ENCODE measurements around the gene TBC1D3I.
"Not testable (repeated sequence)": the region's sequence is repeated elsewhere in the genome, so short reads cannot be mapped to it uniquely, and the experiment has no call there.

Gene TBC1D3I

DNA sequence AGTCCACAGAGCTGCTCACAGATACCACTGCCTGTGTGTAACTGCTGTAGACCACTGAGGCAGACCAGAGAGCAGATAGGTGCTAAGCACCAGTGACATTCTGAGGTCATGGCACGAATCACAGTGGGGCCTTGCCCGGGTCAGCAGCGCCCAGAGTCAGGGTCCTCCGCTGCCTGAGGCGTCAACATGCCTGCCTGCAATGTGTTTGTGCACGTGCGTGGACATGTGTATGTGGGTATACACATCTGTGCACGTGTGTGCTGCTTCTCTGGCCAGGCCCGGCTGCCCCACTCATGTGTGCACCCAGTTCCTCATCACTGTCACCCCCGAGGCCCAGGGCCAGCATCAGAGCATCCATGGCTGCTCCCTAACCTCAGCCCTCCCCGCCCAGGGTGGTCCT lies at the start of gene TBC1D3I:
TBC1D3I (minus strand) TSS at position 101 of the 400 bp plus-strand sequence. CDS start 1,585 bp downstream, outside the sequence.
- not testable (repeated sequence) for H3K36me3 ChIP-seq (ENCODE audit: control insufficient read depth in 2 of 2, insufficient read depth in 2 of 2, low read length in 2 of 2); H3K27me3 ChIP-seq (ENCODE audit: control insufficient read depth in 2 of 2, insufficient read depth in 2 of 2, low read length in 2 of 2); H3K27ac ChIP-seq (ENCODE audit: low read depth in 2 of 2, low read length in 2 of 2); H3K9ac ChIP-seq (ENCODE audit: low read depth in 1 of 2, low read length in 2 of 2); H3K4me1 ChIP-seq (ENCODE audit: control insufficient read depth in 2 of 2, insufficient read depth in 2 of 2, low read length in 2 of 2); H3K9me3 ChIP-seq (ENCODE audit: control insufficient read depth in 2 of 2, low read length in 2 of 2); H3K4me3 ChIP-seq (ENCODE audit: low read length in 2 of 2)

DNA sequence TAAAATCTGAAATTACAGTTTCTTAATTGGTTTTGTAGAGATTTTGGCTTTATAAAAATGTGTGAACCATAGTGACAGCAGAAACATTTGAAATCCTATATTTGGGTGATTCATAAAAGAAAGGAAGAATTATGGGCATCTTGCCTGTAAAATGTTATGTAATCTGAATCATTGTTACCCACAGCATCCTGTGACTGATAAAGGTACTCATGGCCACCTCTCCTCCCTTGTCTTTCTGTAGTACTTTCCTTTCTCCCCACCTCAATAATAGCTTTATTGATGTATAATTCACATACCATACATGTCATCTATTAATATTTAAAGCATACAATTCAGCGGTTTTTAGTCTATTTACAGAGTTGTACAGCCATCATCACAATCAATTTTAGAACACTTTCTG lies 30.8 kb upstream of the TBC1D3I start:
- H3K9ac ChIP-seq (ENCODE audit: low read depth in 1 of 2, low read length in 2 of 2); H3K4me3 ChIP-seq (ENCODE audit: low read length in 2 of 2); H3K9me3 ChIP-seq (ENCODE audit: control insufficient read depth in 2 of 2, low read length in 2 of 2); H3K4me1 ChIP-seq (ENCODE audit: control insufficient read depth in 2 of 2, insufficient read depth in 2 of 2, low read length in 2 of 2); H3K36me3 ChIP-seq (ENCODE audit: control insufficient read depth in 2 of 2, insufficient read depth in 2 of 2, low read length in 2 of 2); H3K27me3 ChIP-seq (ENCODE audit: control insufficient read depth in 2 of 2, insufficient read depth in 2 of 2, low read length in 2 of 2); H3K27ac ChIP-seq (ENCODE audit: low read depth in 2 of 2, low read length in 2 of 2): not testable (repeated sequence)

DNA sequence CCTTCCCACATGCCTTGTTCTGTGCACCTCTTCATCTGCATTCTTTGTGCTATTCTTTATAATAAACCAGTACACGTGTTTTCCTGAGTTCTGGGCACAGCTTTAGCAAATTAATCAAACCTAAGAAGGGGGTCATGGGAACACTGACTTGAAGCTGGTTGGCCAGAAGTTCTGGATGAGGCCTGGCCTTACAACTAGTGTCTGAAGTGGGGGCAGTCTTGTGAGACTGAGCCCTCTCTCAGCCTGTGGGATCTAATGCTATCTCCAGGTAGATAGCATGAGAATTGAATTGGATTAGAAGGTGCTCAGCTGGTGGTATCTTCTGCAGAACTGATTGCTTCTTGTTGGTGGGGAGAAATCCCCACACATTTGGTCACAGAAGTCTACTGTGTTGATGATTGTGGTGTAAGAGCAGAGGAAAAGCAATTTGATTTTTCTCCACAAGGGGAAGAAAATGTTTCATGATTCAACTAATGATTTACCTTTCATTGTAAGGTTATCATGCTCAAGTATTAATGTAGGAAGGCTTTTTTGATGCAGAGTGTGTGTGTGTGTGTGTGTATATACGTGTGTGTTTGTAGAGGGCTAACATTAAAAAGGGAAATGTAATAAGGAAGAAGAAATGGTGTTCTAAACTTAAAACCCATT lies 25.7 kb upstream of the TBC1D3I start:
- H3K36me3 ChIP-seq (ENCODE audit: control insufficient read depth in 2 of 2, insufficient read depth in 2 of 2, low read length in 2 of 2); H3K27me3 ChIP-seq (ENCODE audit: control insufficient read depth in 2 of 2, insufficient read depth in 2 of 2, low read length in 2 of 2); H3K27ac ChIP-seq (ENCODE audit: low read depth in 2 of 2, low read length in 2 of 2); H3K9me3 ChIP-seq (ENCODE audit: control insufficient read depth in 2 of 2, low read length in 2 of 2); H3K4me3 ChIP-seq (ENCODE audit: low read length in 2 of 2); H3K9ac ChIP-seq (ENCODE audit: low read depth in 1 of 2, low read length in 2 of 2); H3K4me1 ChIP-seq (ENCODE audit: control insufficient read depth in 2 of 2, insufficient read depth in 2 of 2, low read length in 2 of 2): not testable (repeated sequence)

DNA sequence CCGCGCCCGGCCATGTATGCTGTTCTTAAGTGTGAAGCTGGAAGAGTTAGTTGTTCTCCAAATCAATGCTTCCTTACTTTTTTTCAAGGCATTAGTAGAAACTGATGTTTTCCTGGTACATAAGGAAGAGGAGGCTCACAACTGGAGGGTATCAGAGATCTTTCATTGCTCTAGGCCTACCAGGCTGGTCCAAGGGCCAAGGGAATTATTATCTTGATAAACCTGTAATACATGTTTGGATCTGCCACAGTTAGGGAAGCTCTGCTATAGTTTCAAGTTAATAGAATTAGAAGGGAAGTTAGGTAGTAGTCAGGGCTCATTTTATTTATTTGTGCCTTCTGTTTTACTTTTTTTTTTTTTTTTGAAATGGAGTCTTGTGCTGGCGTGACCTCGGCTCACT lies 19.8 kb upstream of the TBC1D3I start:
- H3K27ac ChIP-seq (ENCODE audit: low read depth in 2 of 2, low read length in 2 of 2); H3K9me3 ChIP-seq (ENCODE audit: control insufficient read depth in 2 of 2, low read length in 2 of 2); H3K36me3 ChIP-seq (ENCODE audit: control insufficient read depth in 2 of 2, insufficient read depth in 2 of 2, low read length in 2 of 2); H3K27me3 ChIP-seq (ENCODE audit: control insufficient read depth in 2 of 2, insufficient read depth in 2 of 2, low read length in 2 of 2); H3K4me3 ChIP-seq (ENCODE audit: low read length in 2 of 2); H3K4me1 ChIP-seq (ENCODE audit: control insufficient read depth in 2 of 2, insufficient read depth in 2 of 2, low read length in 2 of 2); H3K9ac ChIP-seq (ENCODE audit: low read depth in 1 of 2, low read length in 2 of 2): not testable (repeated sequence)

DNA sequence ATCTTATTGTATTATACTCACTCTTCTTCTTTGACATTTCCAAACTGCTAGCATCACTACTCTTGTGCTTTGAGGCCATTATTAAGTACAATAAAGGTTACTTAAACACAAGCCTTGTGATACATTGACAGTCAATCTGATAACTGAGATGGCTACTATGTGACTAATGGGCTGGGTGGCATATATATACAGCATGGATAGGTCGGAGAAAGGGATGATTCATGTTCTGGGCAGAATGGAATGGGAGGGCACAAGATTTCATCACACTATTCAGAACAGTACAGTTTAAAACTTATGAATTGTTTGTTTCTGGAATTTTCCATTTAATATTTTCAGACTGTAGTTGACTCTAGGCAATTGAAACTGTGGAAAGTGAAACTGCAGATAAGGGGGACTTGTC lies 18.9 kb upstream of the TBC1D3I start:
- not testable (repeated sequence) for H3K4me3 ChIP-seq (ENCODE audit: low read length in 2 of 2); H3K9ac ChIP-seq (ENCODE audit: low read depth in 1 of 2, low read length in 2 of 2); H3K27ac ChIP-seq (ENCODE audit: low read depth in 2 of 2, low read length in 2 of 2); H3K9me3 ChIP-seq (ENCODE audit: control insufficient read depth in 2 of 2, low read length in 2 of 2); H3K4me1 ChIP-seq (ENCODE audit: control insufficient read depth in 2 of 2, insufficient read depth in 2 of 2, low read length in 2 of 2); H3K36me3 ChIP-seq (ENCODE audit: control insufficient read depth in 2 of 2, insufficient read depth in 2 of 2, low read length in 2 of 2); H3K27me3 ChIP-seq (ENCODE audit: control insufficient read depth in 2 of 2, insufficient read depth in 2 of 2, low read length in 2 of 2)

DNA sequence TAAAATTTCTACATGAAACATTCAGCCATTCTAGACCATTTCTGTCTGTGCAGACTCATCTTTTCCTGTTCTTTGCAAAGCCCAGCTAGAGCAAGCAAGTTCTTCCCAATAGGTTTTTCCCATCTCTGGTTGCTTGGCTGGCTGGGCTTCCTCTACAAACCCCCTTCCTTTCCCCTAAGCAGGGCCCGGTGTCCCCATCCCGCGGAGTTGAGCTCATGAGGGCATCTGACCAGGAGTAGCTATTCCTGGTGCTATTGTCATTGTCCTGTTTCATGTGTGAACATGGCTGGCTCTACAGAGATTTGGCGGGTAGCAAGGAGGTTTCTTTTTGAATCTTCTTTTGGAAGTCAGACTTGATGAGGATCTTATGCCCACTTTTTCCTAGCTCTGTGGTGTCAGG lies 22.3 kb downstream of the TBC1D3I start:
- H3K36me3 ChIP-seq (ENCODE audit: control insufficient read depth in 2 of 2, insufficient read depth in 2 of 2, low read length in 2 of 2); H3K9ac ChIP-seq (ENCODE audit: low read depth in 1 of 2, low read length in 2 of 2); H3K27me3 ChIP-seq (ENCODE audit: control insufficient read depth in 2 of 2, insufficient read depth in 2 of 2, low read length in 2 of 2); H3K9me3 ChIP-seq (ENCODE audit: control insufficient read depth in 2 of 2, low read length in 2 of 2); H3K27ac ChIP-seq (ENCODE audit: low read depth in 2 of 2, low read length in 2 of 2); H3K4me3 ChIP-seq (ENCODE audit: low read length in 2 of 2); H3K4me1 ChIP-seq (ENCODE audit: control insufficient read depth in 2 of 2, insufficient read depth in 2 of 2, low read length in 2 of 2): not testable (repeated sequence)

DNA sequence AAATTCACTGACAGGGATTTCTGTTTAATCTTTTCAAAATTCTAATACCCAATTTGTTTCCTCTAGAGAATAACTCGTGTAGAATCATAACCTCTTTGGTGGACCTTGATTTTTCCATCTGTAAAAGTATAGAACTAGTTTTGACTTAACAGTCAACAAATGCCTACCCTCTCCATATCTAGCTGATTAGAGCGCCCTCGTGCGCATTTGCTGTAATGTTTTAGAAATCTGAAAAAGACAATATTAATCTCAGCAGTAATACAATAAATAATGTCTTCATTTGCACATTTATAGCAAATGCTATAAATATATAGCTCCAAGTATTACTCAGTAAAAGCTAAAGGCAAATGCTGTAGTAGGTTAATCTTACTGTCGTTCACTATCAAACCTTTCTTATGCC lies 34.7 kb downstream of the TBC1D3I start:
- not testable (repeated sequence) for H3K9me3 ChIP-seq (ENCODE audit: control insufficient read depth in 2 of 2, low read length in 2 of 2); H3K4me1 ChIP-seq (ENCODE audit: control insufficient read depth in 2 of 2, insufficient read depth in 2 of 2, low read length in 2 of 2); H3K27ac ChIP-seq (ENCODE audit: low read depth in 2 of 2, low read length in 2 of 2); H3K27me3 ChIP-seq (ENCODE audit: control insufficient read depth in 2 of 2, insufficient read depth in 2 of 2, low read length in 2 of 2); H3K9ac ChIP-seq (ENCODE audit: low read depth in 1 of 2, low read length in 2 of 2); H3K36me3 ChIP-seq (ENCODE audit: control insufficient read depth in 2 of 2, insufficient read depth in 2 of 2, low read length in 2 of 2); H3K4me3 ChIP-seq (ENCODE audit: low read length in 2 of 2)

DNA sequence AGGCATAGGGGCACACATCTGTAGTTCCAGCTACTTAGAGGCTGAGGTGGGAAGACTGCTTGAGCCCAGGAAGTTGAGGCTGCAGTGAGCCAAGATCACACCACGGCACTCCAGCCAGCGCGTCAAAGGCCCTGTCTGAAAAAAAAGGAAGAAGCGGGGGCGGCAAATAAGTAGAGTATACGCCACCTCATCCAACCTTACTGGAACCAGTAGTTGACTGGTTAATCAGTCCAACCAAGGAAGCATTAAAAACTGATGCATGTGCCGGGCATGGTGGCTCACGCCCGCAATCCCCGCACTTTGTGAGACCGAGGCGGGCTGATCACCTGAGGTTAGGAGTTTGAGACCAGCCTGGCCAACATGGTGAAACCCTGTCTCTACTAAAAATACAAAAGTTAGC lies 41.4 kb downstream of the TBC1D3I start:
- H3K27ac ChIP-seq (ENCODE audit: low read depth in 2 of 2, low read length in 2 of 2); H3K36me3 ChIP-seq (ENCODE audit: control insufficient read depth in 2 of 2, insufficient read depth in 2 of 2, low read length in 2 of 2); H3K4me1 ChIP-seq (ENCODE audit: control insufficient read depth in 2 of 2, insufficient read depth in 2 of 2, low read length in 2 of 2); H3K27me3 ChIP-seq (ENCODE audit: control insufficient read depth in 2 of 2, insufficient read depth in 2 of 2, low read length in 2 of 2); H3K4me3 ChIP-seq (ENCODE audit: low read length in 2 of 2); H3K9me3 ChIP-seq (ENCODE audit: control insufficient read depth in 2 of 2, low read length in 2 of 2); H3K9ac ChIP-seq (ENCODE audit: low read depth in 1 of 2, low read length in 2 of 2): not testable (repeated sequence)

DNA sequence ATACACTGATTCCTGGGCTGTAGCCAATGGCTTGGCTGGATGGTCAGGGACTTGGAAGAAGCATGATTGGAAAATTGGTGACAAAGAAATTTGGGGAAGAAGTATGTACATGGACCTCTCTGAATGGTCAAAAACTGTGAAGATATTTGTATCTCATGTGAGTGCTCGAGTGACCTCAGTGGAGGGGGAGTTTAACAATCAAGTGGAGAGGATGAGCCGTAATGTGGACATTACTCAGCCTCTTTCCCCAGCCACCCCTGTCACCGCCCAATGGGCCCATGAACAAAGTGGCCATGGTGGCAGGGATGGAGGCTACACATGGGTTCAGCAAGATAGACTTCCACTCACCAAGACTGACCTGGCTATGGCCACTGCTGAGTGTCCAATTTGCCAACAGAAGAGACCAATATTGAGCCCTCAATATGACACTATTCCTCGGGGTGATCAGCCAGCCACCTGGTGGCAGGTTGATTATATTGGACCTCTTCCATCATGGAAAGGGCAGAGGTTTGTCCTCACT lies 42.7 kb downstream of the TBC1D3I start:
- not testable (repeated sequence) for H3K27me3 ChIP-seq (ENCODE audit: control insufficient read depth in 2 of 2, insufficient read depth in 2 of 2, low read length in 2 of 2); H3K4me1 ChIP-seq (ENCODE audit: control insufficient read depth in 2 of 2, insufficient read depth in 2 of 2, low read length in 2 of 2); H3K9me3 ChIP-seq (ENCODE audit: control insufficient read depth in 2 of 2, low read length in 2 of 2); H3K4me3 ChIP-seq (ENCODE audit: low read length in 2 of 2); H3K9ac ChIP-seq (ENCODE audit: low read depth in 1 of 2, low read length in 2 of 2); H3K27ac ChIP-seq (ENCODE audit: low read depth in 2 of 2, low read length in 2 of 2); H3K36me3 ChIP-seq (ENCODE audit: control insufficient read depth in 2 of 2, insufficient read depth in 2 of 2, low read length in 2 of 2)

DNA sequence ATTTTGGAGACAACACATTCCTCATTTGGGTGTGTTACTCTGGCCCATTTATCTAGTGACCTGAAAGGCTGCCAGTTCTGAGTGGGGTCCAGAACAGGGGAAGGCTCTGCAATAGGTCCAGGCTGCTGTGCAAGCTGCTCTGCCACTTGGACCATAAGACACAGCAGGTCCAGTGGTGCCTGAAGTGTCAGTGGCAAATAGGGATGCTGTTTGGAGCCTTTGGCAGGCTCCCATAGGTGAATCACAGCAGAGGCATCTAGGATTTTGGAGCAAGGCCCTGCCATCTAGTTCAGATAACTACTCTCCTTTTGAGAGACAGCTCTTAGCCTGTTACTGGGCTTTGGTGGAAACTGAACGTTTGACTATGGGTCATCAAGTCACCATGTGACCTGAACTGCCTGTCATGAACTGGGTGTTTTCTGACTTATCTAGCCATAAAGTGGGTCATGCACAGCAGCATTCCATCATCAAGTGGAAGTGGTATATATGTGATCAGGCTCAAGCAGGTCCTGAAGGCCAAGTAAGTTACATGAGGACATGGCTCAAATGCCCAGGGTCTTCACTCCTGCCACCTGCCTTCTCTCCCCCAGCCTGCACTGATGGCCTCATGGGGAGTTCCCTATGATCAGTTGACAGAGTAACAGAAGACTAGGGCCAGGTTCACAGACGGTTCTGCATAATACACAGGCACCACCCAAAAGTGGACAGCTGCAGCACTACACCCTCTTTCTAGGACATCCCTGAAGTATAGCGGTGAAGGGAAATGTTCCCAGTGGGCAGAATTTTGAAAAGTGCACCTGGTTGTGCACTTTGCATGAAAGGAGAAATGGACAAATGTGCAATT lies 43.4 kb downstream of the TBC1D3I start:
- not testable (repeated sequence) for H3K4me3 ChIP-seq (ENCODE audit: low read length in 2 of 2); H3K9ac ChIP-seq (ENCODE audit: low read depth in 1 of 2, low read length in 2 of 2); H3K27ac ChIP-seq (ENCODE audit: low read depth in 2 of 2, low read length in 2 of 2); H3K36me3 ChIP-seq (ENCODE audit: control insufficient read depth in 2 of 2, insufficient read depth in 2 of 2, low read length in 2 of 2); H3K9me3 ChIP-seq (ENCODE audit: control insufficient read depth in 2 of 2, low read length in 2 of 2); H3K4me1 ChIP-seq (ENCODE audit: control insufficient read depth in 2 of 2, insufficient read depth in 2 of 2, low read length in 2 of 2); H3K27me3 ChIP-seq (ENCODE audit: control insufficient read depth in 2 of 2, insufficient read depth in 2 of 2, low read length in 2 of 2)
